Cardiac septum (tissue), 1 donor: ENCODE data around the gene ASAH2. TPM values are rescaled to one million over a fixed set of nuclear protein-coding genes. Genes with fewer than 3 reads are reported as not detected.
"Not testable (repeated sequence)": the region's sequence is repeated elsewhere in the genome, so short reads cannot be mapped to it uniquely, and the experiment has no call there.

Experiments used
- DNase-seq: peaks from one replicate; pipeline ENCODE4 v3.0.0-alpha.2; 2020; ENCODE audit warnings: low spot score
- intact Hi-C: fragments of 100-400 bp; cut with DNase I; formaldehyde crosslinking; loops from one replicate; pipeline ENCODE4 v1.14.0; 2022
- long read RNA-seq: library from polyadenylated mRNA; unstranded; transcript quantifications from one replicate; pipeline ENCODE4 v2.0.0, GENCODE V29; 2021
- total RNA-seq: library from RNA; stranded (reverse); fragmentation: NEBNext Ultra II Directional; extraction: Animal tissue kit (Norgen Biotek cat#: 25700); gene quantifications from one replicate; pipeline ENCODE4 v1.2.1, GENCODE V29; 2021
- donor health status: DM: no; HTN: no; CAD: no.

ASAH2 gene
- 1.9 TPM for total RNA-seq
- long read RNA-seq: 0 reads

GRCh38 chr10:50251394-50251793, at the start of gene ASAH2:
Gene ASAH2 (minus strand): TSS chr10:50251516. CDS start chr10:50248610, 2,906 bp downstream.
- intact Hi-C loops: no loop called here
- DNase-seq: no peak

- no peak for DNase-seq
- intact Hi-C loops: no loop called here
These were observed 48.8 kb upstream of the ASAH2 start for GRCh38 chr10:50299948-50300669.

- intact Hi-C loops: no loop called here
These were observed 44.1 kb upstream of the ASAH2 start for GRCh38 chr10:50295367-50295766.

GRCh38 chr10:50294582-50294981, 43.3 kb upstream of the ASAH2 start:
- DNase-seq: no peak
- intact Hi-C loops: no loop called here

More at GRCh38 chr10:50295367-50295766, 44.1 kb upstream of the ASAH2 start:
- DNase-seq: no peak

GRCh38 chr10:50293513-50294313, 42.4 kb upstream of the ASAH2 start:
- DNase-seq: no peak
- intact Hi-C loops: no loop called here

GRCh38 chr10:50291261-50291850, 40.0 kb upstream of the ASAH2 start:
- DNase-seq: no peak
- intact Hi-C loops: no loop called here

- DNase-seq: no peak
- intact Hi-C loops: no loop called here
These were observed 37.9 kb upstream of the ASAH2 start for GRCh38 chr10:50289196-50289595.

- no peak for DNase-seq
- intact Hi-C loops: no loop called here
These were observed 35.9 kb upstream of the ASAH2 start for GRCh38 chr10:50286996-50287803.

GRCh38 chr10:50286517-50286916, 35.2 kb upstream of the ASAH2 start:
- no peak for DNase-seq
- intact Hi-C loops: no loop called here

GRCh38 chr10:50281967-50282522, 30.7 kb upstream of the ASAH2 start:
- no peak for DNase-seq
- intact Hi-C loops: no loop called here

GRCh38 chr10:50281210-50281966, 30.1 kb upstream of the ASAH2 start:
- DNase-seq: no peak
- intact Hi-C loops: no loop called here

- intact Hi-C loops: no loop called here
- no peak for DNase-seq
These were observed 28.9 kb upstream of the ASAH2 start for GRCh38 chr10:50280049-50280841.

- no peak for DNase-seq
- intact Hi-C loops: no loop called here
These were observed 28.2 kb upstream of the ASAH2 start for GRCh38 chr10:50279489-50279888.

- no peak for DNase-seq
- intact Hi-C loops: no loop called here
These were observed 24.4 kb upstream of the ASAH2 start for GRCh38 chr10:50275650-50276235.

- DNase-seq: no peak
- intact Hi-C loops: no loop called here
These were observed 21.2 kb upstream of the ASAH2 start for GRCh38 chr10:50272531-50272930.

- intact Hi-C loops: no loop called here
- DNase-seq: no peak
These were observed 20.4 kb upstream of the ASAH2 start for GRCh38 chr10:50271564-50272250.

GRCh38 chr10:50267877-50268276, 16.6 kb upstream of the ASAH2 start:
- DNase-seq, intact Hi-C loops: not testable (repeated sequence)
